Keratinocyte (primary cell): ENCODE results near the gene OSBPL8. TPM values are rescaled to one million over a fixed set of nuclear protein-coding genes. Genes with fewer than 3 reads are reported as not detected.
"Not testable (repeated sequence)": the region's sequence is repeated elsewhere in the genome, so short reads cannot be mapped to it uniquely, and the experiment has no call there.

Experiments
- DNase-seq: peaks from one replicate; pipeline ENCODE4 v3.0.0-alpha.2; 2011; ENCODE audit warnings: low read depth, missing footprints, low spot score
- FAIRE-seq: peaks from 2 replicates; lab custom pipeline; 2011; peaks lifted over from hg19 to GRCh38; lab: Jason Lieb, UNC
- H2AFZ ChIP-seq: 2 replicates; pipeline ENCODE4 v1.6.0; 2012; ENCODE audit warnings: low read length, control low read depth, inconsistent platforms; ENCODE audit not compliant: control insufficient read depth
- H3K27ac ChIP-seq: 2 replicates; pipeline ENCODE4 v1.5.1; 2011; ENCODE audit warnings: low read length; ENCODE audit not compliant: control insufficient read depth, insufficient read depth
- H3K27me3 ChIP-seq: 3 replicates; pipeline ENCODE4 v1.6.0; 2011; ENCODE audit warnings: low read length; ENCODE audit not compliant: control insufficient read depth, insufficient read depth; ENCODE audit errors: extremely low read depth
- H3K36me3 ChIP-seq, 2 experiments: 2 replicates in 1 of 2; 3 replicates in 1 of 2; pipeline ENCODE4 v1.5.1; 2011; ENCODE audit warnings: low read length in 2 of 2, mild to moderate bottlenecking in 1 of 2; ENCODE audit not compliant: control insufficient read depth in 2 of 2, insufficient read depth in 2 of 2; ENCODE audit errors: extremely low read depth in 1 of 2
- H3K4me1 ChIP-seq: 3 replicates; pipeline ENCODE4 v1.5.1; 2011; ENCODE audit warnings: low read length; ENCODE audit not compliant: control insufficient read depth, insufficient read depth; ENCODE audit errors: extremely low read depth
- H3K4me2 ChIP-seq: 3 replicates; pipeline ENCODE4 v1.6.0; 2011; ENCODE audit warnings: low read depth, low read length; ENCODE audit not compliant: control insufficient read depth, insufficient read depth; ENCODE audit errors: extremely low read depth
- H3K4me3 ChIP-seq, 3 experiments: fragments of 200-600 bp in 1 of 3; sonication (generic) in 1 of 3; 2 replicates in 2 of 3; 3 replicates in 1 of 3; pipeline ENCODE4 v1.5.1; 2011 to 2016; ENCODE audit warnings: low read length in 3 of 3, mild to moderate bottlenecking in 3 of 3, control low read depth in 2 of 3, inconsistent platforms in 1 of 3, low read depth in 1 of 3, mixed read lengths in 1 of 3, mixed run types in 1 of 3, moderate library complexity in 1 of 3; ENCODE audit not compliant: control insufficient read depth in 2 of 3, insufficient read depth in 2 of 3; ENCODE audit errors: extremely low read depth in 1 of 3
- H3K79me2 ChIP-seq: 2 replicates; pipeline ENCODE4 v1.6.0; 2012; ENCODE audit warnings: low read length; ENCODE audit not compliant: control insufficient read depth, insufficient read depth
- H3K9ac ChIP-seq: 3 replicates; pipeline ENCODE4 v1.6.0; 2011; ENCODE audit warnings: low read length; ENCODE audit not compliant: control insufficient read depth, insufficient read depth; ENCODE audit errors: extremely low read depth
- H3K9me1 ChIP-seq: 3 replicates; pipeline ENCODE4 v1.6.0; 2011; ENCODE audit warnings: low read length; ENCODE audit not compliant: control insufficient read depth, insufficient read depth; ENCODE audit errors: extremely low read depth
- H3K9me3 ChIP-seq: 2 replicates; pipeline ENCODE4 v1.5.1; 2012; ENCODE audit warnings: low read depth, low read length; ENCODE audit not compliant: control insufficient read depth
- H4K20me1 ChIP-seq: 3 replicates; pipeline ENCODE4 v1.6.0; 2011; ENCODE audit warnings: low read length; ENCODE audit not compliant: control insufficient read depth, insufficient read depth; ENCODE audit errors: extremely low read depth
- CTCF ChIP-seq, 3 experiments: IDR thresholded peaks in 1 of 3; conservative IDR thresholded peaks in 1 of 3; optimal IDR thresholded peaks in 1 of 3; 2 replicates in 2 of 3; 3 replicates in 1 of 3; pipeline versions ENCODE3 to v1.5.1; 2011; ENCODE audit warnings: low read length in 3 of 3, mild to moderate bottlenecking in 3 of 3, moderate library complexity in 2 of 3, control low read depth in 1 of 3, inconsistent platforms in 1 of 3; ENCODE audit not compliant: insufficient read depth in 2 of 3; ENCODE audit errors: extremely low read depth in 1 of 3
- EZH2 ChIP-seq: IDR thresholded peaks from one replicate; pipeline ENCODE4 v1.6.1; 2012; ENCODE audit warnings: inconsistent platforms, mild to moderate bottlenecking, low read length, moderate library complexity
- dilution Hi-C: fragments of 300-500 bp; cut with MboI; formaldehyde crosslinking; loops from one replicate; pipeline ENCODE4 v1.7.0; 2020; ENCODE audit warnings: low sequenced_read_pairs; ENCODE audit not compliant: extremely low pct_ligation_motif_present
- polyA plus RNA-seq, 5 experiments: library from polyadenylated mRNA; depleted of rRNA in 3 of 5; stranded (reverse) in 3 of 5; stranded (forward) in 1 of 5; unstranded in 1 of 5; fragments of >200 nt; gene quantifications; 1 replicate in 1 of 5; 2 replicates in 3 of 5; 3 replicates in 1 of 5; pipeline versions ENCODE4 v1.2.1 to v1.2.3, GENCODE V29; 2011 to 2012; ENCODE audit warnings: missing spikeins in 2 of 5, low read depth in 1 of 5, low replicate concordance in 1 of 5

The OSBPL8 gene
- polyA plus RNA-seq, 1 donor (not counting 4 experiments of a cell fraction or from before 2014, with no cell fraction given): 33.7 TPM

GRCh38 chr12:76503957-76504356 lies 55.6 kb downstream of the OSBPL8 start:
- TF ChIP-seq EZH2 (no peak), CTCF (optimal IDR thresholded peaks at IDR 0.05 in 1 of 3, IDR thresholded peaks at IDR 0.05 in 1 of 3, conservative IDR thresholded peaks at IDR 0.05 in 1 of 3; ENCODE audit: extremely low read depth in 1 of 3, insufficient read depth in 2 of 3, low read length in 3 of 3) (no peak)
- no peak for FAIRE-seq
- Histone ChIP-seq H3K9me3 (no peaks in the 10 kb centered on the region), H3K4me1 (no peaks in the 10 kb centered on the region), H3K27ac (no peak overlapping the region), H3K4me2 (no peak overlapping the region), H2AFZ (no peak overlapping the region), H3K79me2 (no peaks in the 10 kb centered on the region), H3K4me3 (no peak overlapping the region), H3K36me3 (no peaks in the 10 kb centered on the region), H3K9me1 (no peaks in the 10 kb centered on the region), H3K9ac (no peak overlapping the region), H3K27me3 (no peaks in the 10 kb centered on the region), H4K20me1 (no peaks in the 10 kb centered on the region)
- DNase-seq: no peak
- dilution Hi-C loops: no loop called here

- dilution Hi-C loops: no loop called here
- no peak overlapping the region for H3K9ac ChIP-seq
- no peak overlapping the region for H3K4me2 ChIP-seq
- no peak for TF ChIP-seq CTCF (optimal IDR thresholded peaks at IDR 0.05 in 1 of 3, IDR thresholded peaks at IDR 0.05 in 1 of 3, conservative IDR thresholded peaks at IDR 0.05 in 1 of 3; ENCODE audit: extremely low read depth in 1 of 3, insufficient read depth in 2 of 3, low read length in 3 of 3)
- TF ChIP-seq EZH2: no peak
- H3K27me3 ChIP-seq: no peaks in the 10 kb centered on the region
- no peak for FAIRE-seq
- H3K4me1 ChIP-seq: no peaks in the 10 kb centered on the region
- no peak overlapping the region for H3K27ac ChIP-seq
- no peaks in the 10 kb centered on the region for H3K79me2 ChIP-seq
- H4K20me1 ChIP-seq: no peaks in the 10 kb centered on the region
- H3K9me3 ChIP-seq: no peaks in the 10 kb centered on the region
- H3K4me3 ChIP-seq: no peak overlapping the region
- no peak for DNase-seq
- no peak overlapping the region for H2AFZ ChIP-seq
- no peaks in the 10 kb centered on the region for H3K36me3 ChIP-seq
- H3K9me1 ChIP-seq: no peaks in the 10 kb centered on the region
These were observed 58.2 kb downstream of the OSBPL8 start for GRCh38 chr12:76501390-76501789.

GRCh38 chr12:76499136-76499535 lies 60.4 kb downstream of the OSBPL8 start:
- H3K4me1 ChIP-seq, H3K4me3 ChIP-seq, H2AFZ ChIP-seq, H3K9me3 ChIP-seq, H3K27ac ChIP-seq, FAIRE-seq, DNase-seq, dilution Hi-C loops, H3K27me3 ChIP-seq, H3K9me1 ChIP-seq, H3K4me2 ChIP-seq, H3K9ac ChIP-seq, H3K79me2 ChIP-seq, H3K36me3 ChIP-seq, H4K20me1 ChIP-seq: not testable (repeated sequence)
